Breast epithelium (tissue), 4 donors: ENCODE results near the gene NRIP1. TPM values are rescaled to one million over a fixed set of nuclear protein-coding genes. Genes with fewer than 3 reads are reported as not detected.
A peak's percentile ranks its signal among the peaks of the same experiment; 100 is the strongest.

ENCODE experiments used
- DNase-seq, 2 donors: peaks; one replicate each; pipeline ENCODE4 v3.0.0-alpha.2; 2019; ENCODE audit warnings: low spot score in 2 of 2
- H3K27ac ChIP-seq, 2 donors: fragments of 200-600 bp; sonication (generic) in 1 of 2; one replicate each; pipeline ENCODE4 v1.5.1; 2016 to 2019; ENCODE audit warnings: mild to moderate bottlenecking in 1 of 2
- H3K27me3 ChIP-seq, 2 donors: fragments of 200-600 bp; sonication (generic) in 1 of 2; one replicate each; pipeline versions ENCODE4 v1.5.1 to v1.6.0; 2017 to 2019; ENCODE audit warnings: control low read depth in 1 of 2, mild to moderate bottlenecking in 1 of 2
- H3K36me3 ChIP-seq: fragments of 200-600 bp; one replicate; pipeline ENCODE4 v1.5.1; 2019
- H3K4me1 ChIP-seq, 2 donors: fragments of 200-600 bp; sonication (generic); one replicate each; pipeline ENCODE4 v1.5.1; 2016 to 2019; ENCODE audit warnings: control low read depth in 1 of 2
- H3K4me3 ChIP-seq, 3 donors: fragments of 200-600 bp; sonication (generic); 1 replicate in 2 of 3; 2 replicates in 1 of 3; pipeline ENCODE4 v1.5.1; 2016 to 2019; ENCODE audit warnings: mild to moderate bottlenecking in 3 of 3, moderate library complexity in 2 of 3
- H3K9me3 ChIP-seq, 2 donors: fragments of 200-600 bp; sonication (generic) in 1 of 2; one replicate each; pipeline ENCODE4 v1.5.1; 2016 to 2019; ENCODE audit warnings: control low read depth in 1 of 2
- CTCF ChIP-seq, 3 donors: fragments of 450-650 bp; IDR thresholded peaks; one replicate each; pipeline ENCODE4 v1.5.1; 2016 to 2017; ENCODE audit warnings: antibody characterized with exemption in 3 of 3, mild to moderate bottlenecking in 3 of 3, moderate library complexity in 3 of 3
- POLR2A ChIP-seq: fragments of 450-650 bp; IDR thresholded peaks from one replicate; pipeline ENCODE4 v1.6.1; 2016; ENCODE audit warnings: antibody characterized with exemption, mild to moderate bottlenecking, moderate library complexity
- POLR2AphosphoS5 ChIP-seq, 3 donors: sonication (generic); formaldehyde crosslinking; IDR thresholded peaks; one replicate each; pipeline ENCODE4 v1.6.1; 2017; ENCODE audit warnings: antibody characterized with exemption in 3 of 3
- intact Hi-C: fragments of 100-400 bp; cut with DNase I; formaldehyde crosslinking; loops from one replicate; pipeline ENCODE4 v1.15.1; 2023; ENCODE audit warnings: low total_unique reads
- total RNA-seq, 3 donors: library from RNA; depleted of rRNA; stranded (reverse); fragments of >200 nt; gene quantifications; one replicate each; pipeline ENCODE4 v1.1.0, GENCODE V29; 2016

The NRIP1 gene
- total RNA-seq, 3 donors from 2014 or later: 82.0 to 121 (median 105) TPM

- H3K36me3 ChIP-seq: no peaks in the 10 kb centered on the region
- H3K9me3 ChIP-seq: no peaks in the 10 kb centered on the region
- H3K27me3 ChIP-seq: no peaks in the 10 kb centered on the region
- intact Hi-C loops: no loop called here
- TF ChIP-seq POLR2AphosphoS5 (IDR thresholded peaks at IDR 0.05): no peak
- no peak for TF ChIP-seq CTCF (IDR thresholded peaks at IDR 0.05)
- no peak for TF ChIP-seq POLR2A
- H3K4me3 ChIP-seq: no peak overlapping the region
- no peak overlapping the region for H3K27ac ChIP-seq
- DNase-seq: no peak
- H3K4me1 ChIP-seq: peaks cover 0 to 5% of the 10 kb centered on the region in 2 donors
These were observed 54.9 kb downstream of the NRIP1 start for GRCh38 chr21:15009837-15010363.

- intact Hi-C loops: no loop called here
- no peak overlapping the region for H3K27ac ChIP-seq
These were observed 57.0 kb downstream of the NRIP1 start for GRCh38 chr21:15007716-15008296.

GRCh38 chr21:15006594-15007230 is 58.1 kb downstream of the NRIP1 start:
- peaks cover under 1 to 5% of the 10 kb centered on the region in 2 donors for H3K4me1 ChIP-seq
- no peaks in the 10 kb centered on the region for H3K27me3 ChIP-seq
- intact Hi-C loops: no loop called here
- DNase-seq: no peak
- TF ChIP-seq POLR2AphosphoS5 (IDR thresholded peaks at IDR 0.05): no peak
- no peak for TF ChIP-seq POLR2A
- no peak for TF ChIP-seq CTCF (IDR thresholded peaks at IDR 0.05)
- no peaks in the 10 kb centered on the region for H3K36me3 ChIP-seq
- H3K9me3 ChIP-seq: no peaks in the 10 kb centered on the region
- no peak overlapping the region for H3K27ac ChIP-seq
- no peak overlapping the region for H3K4me3 ChIP-seq

More at GRCh38 chr21:15007716-15008296, 57.0 kb downstream of the NRIP1 start:
- no peaks in the 10 kb centered on the region for H3K9me3 ChIP-seq
- H3K4me3 ChIP-seq: no peak overlapping the region
- H3K36me3 ChIP-seq: no peaks in the 10 kb centered on the region
- H3K4me1 ChIP-seq: peaks cover 0 to 5% of the 10 kb centered on the region in 2 donors
- no peak for DNase-seq
- TF ChIP-seq POLR2A (no peak), CTCF (IDR thresholded peaks at IDR 0.05) (no peak), POLR2AphosphoS5 (IDR thresholded peaks at IDR 0.05) (no peak)
- H3K27me3 ChIP-seq: no peaks in the 10 kb centered on the region

- intact Hi-C loops: no loop called here
- TF ChIP-seq POLR2AphosphoS5 (IDR thresholded peaks at IDR 0.05) (no peak), POLR2A (no peak), CTCF (IDR thresholded peaks at IDR 0.05) (no peak)
- peak overlapping the region; percentile 6 to 12 for H3K27ac ChIP-seq
These were observed 59.4 kb downstream of the NRIP1 start for GRCh38 chr21:15005391-15005790.

GRCh38 chr21:15004721-15005370 is 60.0 kb downstream of the NRIP1 start:
- intact Hi-C loops: loop anchor here (5.0 kb wide), 1 partner anchor 467 kb away; no protein-coding TSS in a partner anchor
- TF ChIP-seq POLR2A (no peak), POLR2AphosphoS5 (IDR thresholded peaks at IDR 0.05) (no peak), CTCF (IDR thresholded peaks at IDR 0.05) (no peak)
- H3K36me3 ChIP-seq: no peaks in the 10 kb centered on the region
- H3K4me3 ChIP-seq: peak overlapping the region in 2 of 3 donors; percentile 6 to 31
- no peaks in the 10 kb centered on the region for H3K27me3 ChIP-seq
- peak overlapping the region; percentile 6 to 12 for H3K27ac ChIP-seq
- DNase-seq: no peak
- H3K9me3 ChIP-seq: no peaks in the 10 kb centered on the region
- H3K4me1 ChIP-seq: peaks cover 5 to 6% of the 10 kb centered on the region in 2 donors

More at GRCh38 chr21:15005391-15005790, 59.4 kb downstream of the NRIP1 start:
- no peaks in the 10 kb centered on the region for H3K9me3 ChIP-seq
- no peak for DNase-seq
- H3K36me3 ChIP-seq: no peaks in the 10 kb centered on the region
- H3K27me3 ChIP-seq: no peaks in the 10 kb centered on the region
- peaks cover 5 to 6% of the 10 kb centered on the region in 2 donors for H3K4me1 ChIP-seq
- peak overlapping the region in 2 of 3 donors; percentile 6 to 31 for H3K4me3 ChIP-seq
